HEK293 (cell line): Measurements from ENCODE around the gene AJUBA.
A peak's percentile ranks its signal among the peaks of the same experiment; 100 is the strongest.

Experiments used
- ATF2 ChIP-seq: fragments of 450-650 bp; formaldehyde crosslinking; IDR thresholded peaks from 2 replicates; pipeline ENCODE4 v1.5.1; 2016; ENCODE audit warnings: missing biosample characterization, missing genetic modification characterization, low read depth
- HOXC10 ChIP-seq: sonication (generic); formaldehyde crosslinking; IDR thresholded peaks from 2 replicates; pipeline ENCODE4 v1.8.1; 2023; ENCODE audit warnings: mild to moderate bottlenecking, missing genetic modification reagents
- MZF1 ChIP-seq: fragments of 450-650 bp; formaldehyde crosslinking; IDR thresholded peaks from 2 replicates; pipeline ENCODE4 v1.5.1; 2017; ENCODE audit warnings: missing biosample characterization, missing genetic modification characterization, borderline replicate concordance
- OVOL3 ChIP-seq: fragments of 450-650 bp; formaldehyde crosslinking; IDR thresholded peaks from 2 replicates; pipeline ENCODE4 v1.5.1; 2016; ENCODE audit warnings: missing biosample characterization, missing genetic modification characterization
- PBX3 ChIP-seq: sonication (generic); formaldehyde crosslinking; IDR thresholded peaks from 2 replicates; pipeline ENCODE4 v1.8.1; 2022; ENCODE audit warnings: mild to moderate bottlenecking, moderate library complexity, missing genetic modification reagents
- PRDM2 ChIP-seq: fragments of 450-650 bp; formaldehyde crosslinking; IDR thresholded peaks from 2 replicates; pipeline ENCODE4 v1.5.1; 2016; ENCODE audit warnings: missing biosample characterization, missing genetic modification characterization, borderline replicate concordance
- ZBTB21 ChIP-seq: fragments of 450-650 bp; formaldehyde crosslinking; IDR thresholded peaks from 2 replicates; pipeline ENCODE4 v1.5.1; 2017; ENCODE audit warnings: missing biosample characterization, missing genetic modification characterization
- ZFHX2 ChIP-seq: fragments of 450-650 bp; formaldehyde crosslinking; conservative IDR thresholded peaks from 2 replicates; pipeline ENCODE4 v1.5.1; 2016; ENCODE audit warnings: missing biosample characterization, missing genetic modification characterization
- ZFP69B ChIP-seq: fragments of 450-650 bp; formaldehyde crosslinking; IDR thresholded peaks from 2 replicates; pipeline ENCODE4 v1.5.1; 2016; ENCODE audit warnings: missing biosample characterization, missing genetic modification characterization
- ZNF10 ChIP-seq: fragments of 450-650 bp; formaldehyde crosslinking; IDR thresholded peaks from 2 replicates; pipeline ENCODE4 v1.5.1; 2017; ENCODE audit warnings: missing biosample characterization, missing genetic modification characterization
- ZNF112 ChIP-seq: fragments of 450-650 bp; formaldehyde crosslinking; IDR thresholded peaks from 2 replicates; pipeline ENCODE4 v1.5.0; 2017; ENCODE audit warnings: missing biosample characterization, missing genetic modification characterization
- ZNF132 ChIP-seq: fragments of 450-650 bp; formaldehyde crosslinking; IDR thresholded peaks from 2 replicates; pipeline ENCODE4 v1.5.1; 2017; ENCODE audit warnings: missing biosample characterization, missing genetic modification characterization, borderline replicate concordance
- ZNF155 ChIP-seq: fragments of 450-650 bp; formaldehyde crosslinking; IDR thresholded peaks from 2 replicates; pipeline ENCODE4 v1.5.1; 2016; ENCODE audit warnings: missing biosample characterization, missing genetic modification characterization
- ZNF311 ChIP-seq: fragments of 450-650 bp; formaldehyde crosslinking; IDR thresholded peaks from 2 replicates; pipeline ENCODE4 v1.5.1; 2017; ENCODE audit warnings: missing biosample characterization, missing genetic modification characterization, borderline replicate concordance
- ZNF341 ChIP-seq: fragments of 450-650 bp; formaldehyde crosslinking; IDR thresholded peaks from 2 replicates; pipeline ENCODE4; 2016; ENCODE audit warnings: low read depth, missing biosample characterization, missing genetic modification characterization
- ZNF350 ChIP-seq: fragments of 450-650 bp; formaldehyde crosslinking; IDR thresholded peaks from 2 replicates; pipeline ENCODE4 v1.5.0; 2017; ENCODE audit warnings: missing biosample characterization, mild to moderate bottlenecking, missing genetic modification characterization
- ZNF473 ChIP-seq: fragments of 450-650 bp; formaldehyde crosslinking; IDR thresholded peaks from 2 replicates; pipeline ENCODE4 v1.5.1; 2017; ENCODE audit warnings: missing biosample characterization, missing genetic modification characterization
- ZNF48 ChIP-seq: fragments of 450-650 bp; formaldehyde crosslinking; IDR thresholded peaks from 2 replicates; pipeline ENCODE4 v1.5.1; 2016; ENCODE audit warnings: missing biosample characterization, missing genetic modification characterization
- ZNF596 ChIP-seq: fragments of 450-650 bp; IDR thresholded peaks from 2 replicates; pipeline ENCODE4 v1.5.0; 2018; ENCODE audit warnings: missing biosample characterization, mild to moderate bottlenecking, missing genetic modification characterization, moderate library complexity
- ZNF600 ChIP-seq: fragments of 450-650 bp; formaldehyde crosslinking; IDR thresholded peaks from 2 replicates; pipeline ENCODE4 v1.5.1; 2016; ENCODE audit warnings: missing biosample characterization, missing genetic modification characterization
- ZNF629 ChIP-seq: fragments of 450-650 bp; formaldehyde crosslinking; IDR thresholded peaks from 2 replicates; pipeline ENCODE4 v1.5.1; 2017; ENCODE audit warnings: missing biosample characterization, missing genetic modification characterization
- ZNF660 ChIP-seq: fragments of 450-650 bp; IDR thresholded peaks from 2 replicates; pipeline ENCODE4 v1.5.1; 2018; ENCODE audit warnings: missing biosample characterization, mild to moderate bottlenecking, missing genetic modification characterization
- ZNF677 ChIP-seq: fragments of 450-650 bp; IDR thresholded peaks from 2 replicates; pipeline ENCODE4 v1.5.0; 2018; ENCODE audit warnings: missing biosample characterization, mild to moderate bottlenecking, missing genetic modification characterization, moderate library complexity
- ZNF776 ChIP-seq: fragments of 450-650 bp; formaldehyde crosslinking; IDR thresholded peaks from 2 replicates; pipeline ENCODE4 v1.5.0; 2017; ENCODE audit warnings: missing biosample characterization, missing genetic modification characterization, borderline replicate concordance
- ZNF843 ChIP-seq: fragments of 450-650 bp; formaldehyde crosslinking; IDR thresholded peaks from 2 replicates; pipeline ENCODE4 v1.5.1; 2016; ENCODE audit warnings: missing biosample characterization, missing genetic modification characterization
- TF ChIP-seq, protein P1 (sequence below): fragments of 450-650 bp; formaldehyde crosslinking; optimal IDR thresholded peaks from 2 replicates; pipeline ENCODE3; 2016; ENCODE audit warnings: missing biosample characterization, mild to moderate bottlenecking, missing genetic modification characterization
- TF ChIP-seq, protein P2 (sequence below): fragments of 450-650 bp; formaldehyde crosslinking; IDR thresholded peaks from 2 replicates; pipeline ENCODE4 v1.5.1; 2016; ENCODE audit warnings: missing biosample characterization, missing genetic modification characterization

The AJUBA gene

GRCh38 chr14:22929104-22929960, 53.0 kb downstream of the AJUBA start, which contains the start of gene PRMT5 (continued):
- TF ChIP-seq, protein P1, sequence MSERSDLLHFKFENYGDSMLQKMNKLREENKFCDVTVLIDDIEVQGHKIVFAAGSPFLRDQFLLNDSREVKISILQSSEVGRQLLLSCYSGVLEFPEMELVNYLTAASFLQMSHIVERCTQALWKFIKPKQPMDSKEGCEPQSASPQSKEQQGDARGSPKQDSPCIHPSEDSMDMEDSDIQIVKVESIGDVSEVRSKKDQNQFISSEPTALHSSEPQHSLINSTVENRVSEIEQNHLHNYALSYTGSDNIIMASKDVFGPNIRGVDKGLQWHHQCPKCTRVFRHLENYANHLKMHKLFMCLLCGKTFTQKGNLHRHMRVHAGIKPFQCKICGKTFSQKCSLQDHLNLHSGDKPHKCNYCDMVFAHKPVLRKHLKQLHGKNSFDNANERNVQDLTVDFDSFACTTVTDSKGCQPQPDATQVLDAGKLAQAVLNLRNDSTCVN = peak; percentile 41
- peak; percentile 38 for TF ChIP-seq ZNF600
- TF ChIP-seq ZNF677 (tag by site-specific recombination) = no peak
- TF ChIP-seq ZNF48 = no peak
- TF ChIP-seq ZNF311 (tag by site-specific recombination) = no peak
- no peak for TF ChIP-seq HOXC10
- TF ChIP-seq ZBTB21 (tag by site-specific recombination) = peak; percentile 70; the same call in 1 of the 2 replicates
- no peak for TF ChIP-seq ZNF10 (tag by site-specific recombination)
- TF ChIP-seq ATF2 = no peak
- TF ChIP-seq ZNF350 (tag by site-specific recombination) = no peak
- TF ChIP-seq ZFP69B (tag by site-specific recombination) = peak; percentile 42; the same call in 1 of the 2 replicates
- no peak; the same call in 1 of the 2 replicates for TF ChIP-seq MZF1 (tag by site-specific recombination)
- TF ChIP-seq ZNF132 (tag by site-specific recombination) = no peak
- TF ChIP-seq ZNF473 (tag by site-specific recombination) = no peak
- TF ChIP-seq ZNF112 (tag by site-specific recombination) = no peak
- TF ChIP-seq ZNF341 = peak; percentile 63
- no peak for TF ChIP-seq ZNF596
- no peak for TF ChIP-seq PBX3 (CRISPR knock-in tag)
- peak; percentile 87 for TF ChIP-seq ZNF629
- no peak for TF ChIP-seq PRDM2 (tag by site-specific recombination)
- TF ChIP-seq ZNF155 (tag by site-specific recombination) = no peak
- no peak for TF ChIP-seq OVOL3 (tag by site-specific recombination)
- TF ChIP-seq ZNF660 (tag by site-specific recombination) = peak; percentile 71
- peak; percentile 35; the same call in 1 of the 2 replicates for TF ChIP-seq ZFHX2 (tag by site-specific recombination)
- TF ChIP-seq, protein P2, sequence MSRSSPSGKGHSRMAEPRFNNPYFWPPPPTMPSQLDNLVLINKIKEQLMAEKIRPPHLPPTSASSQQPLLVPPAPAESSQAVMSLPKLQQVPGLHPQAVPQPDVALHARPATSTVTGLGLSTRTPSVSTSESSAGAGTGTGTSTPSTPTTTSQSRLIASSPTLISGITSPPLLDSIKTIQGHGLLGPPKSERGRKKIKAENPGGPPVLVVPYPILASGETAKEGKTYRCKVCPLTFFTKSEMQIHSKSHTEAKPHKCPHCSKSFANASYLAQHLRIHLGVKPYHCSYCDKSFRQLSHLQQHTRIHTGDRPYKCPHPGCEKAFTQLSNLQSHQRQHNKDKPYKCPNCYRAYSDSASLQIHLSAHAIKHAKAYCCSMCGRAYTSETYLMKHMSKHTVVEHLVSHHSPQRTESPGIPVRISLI = no peak
- TF ChIP-seq ZNF776 (tag by site-specific recombination) = no peak
- TF ChIP-seq ZNF843 (tag by site-specific recombination) = peak; percentile 13; the same call in 1 of the 2 replicates
